SK-MEL-5 (cell line): ENCODE measurements around the gene CDC42EP1. TPM values are rescaled to one million over a fixed set of nuclear protein-coding genes. Genes with fewer than 3 reads are reported as not detected.

Source experiments
- DNase-seq: peaks from one replicate; pipeline ENCODE4 v3.0.0-alpha.2; 2016; ENCODE audit warnings: low read depth, low spot score
- in situ Hi-C: cut with HindIII; loops from 2 replicates; pipeline ENCODE4 v1.10.0; 2016; ENCODE audit warnings: low sequenced_read_pairs, high pct_unique_total_duplicates, low pct_unique_long_range_greater_than_20kb
- small RNA-seq, 2 experiments: library from RNA; depleted of rRNA; stranded (forward); fragments of <200 nt; gene quantifications; one replicate each; pipeline ENCODE3, GENCODE V24; 2014
- total RNA-seq: library from RNA; depleted of rRNA; stranded (reverse); fragments of >200 nt; shearing (Covaris generic); gene quantifications from 2 replicates; pipeline ENCODE4 v1.2.3, GENCODE V29; 2014; rRNA removed

CDC42EP1 gene
- total RNA-seq, 1 experiment from 2014 or later: 25.4 TPM

- in situ Hi-C loops: no loop called here
- DNase-seq: no peak
These were observed 57.2 kb downstream of the CDC42EP1 start for GRCh38 chr22:37617431-37617830.

GRCh38 chr22:37618072-37618656, 57.9 kb downstream of the CDC42EP1 start:
- DNase-seq: no peak
- in situ Hi-C loops: no loop called here

GRCh38 chr22:37618674-37619073, 58.4 kb downstream of the CDC42EP1 start:
- no peak for DNase-seq
- in situ Hi-C loops: no loop called here

Small RNA genes lying within 50 kb of the gene (small RNA-seq; reads per million reads assigned to genes)
- gene RF00017: 0 reads per million in 2 experiments

Other genes starting within 250 kb of the CDC42EP1 start
- gene ELFN2, start 133.0 kb upstream of the CDC42EP1 start, total RNA-seq: 0.34 and 0.40 TPM in 2 replicates
- gene MFNG, start 74.1 kb upstream of the CDC42EP1 start, total RNA-seq: 0.37 TPM in 1 of 2 replicates, not detected in the other
- 2.0 and 3.1 TPM in 2 replicates for gene CARD10, start 41.1 kb upstream of the CDC42EP1 start, total RNA-seq
- not detected in 2 replicates for gene LGALS2, start 19.6 kb downstream of the CDC42EP1 start, total RNA-seq
- 62.0 and 70.3 TPM in 2 replicates for gene GGA1, start 48.4 kb downstream of the CDC42EP1 start, total RNA-seq
- 3.9 and 5.5 TPM in 2 replicates for gene SH3BP1, start 79.2 kb downstream of the CDC42EP1 start, total RNA-seq
- 61.7 and 64.4 TPM in 2 replicates for gene PDXP, start 98.2 kb downstream of the CDC42EP1 start, total RNA-seq
- gene LGALS1, start 115.2 kb downstream of the CDC42EP1 start, total RNA-seq: 978 and 1,315 TPM in 2 replicates
- gene NOL12, start 125.9 kb downstream of the CDC42EP1 start, total RNA-seq: 50.7 and 57.9 TPM in 2 replicates
- gene TRIOBP, start 136.6 kb downstream of the CDC42EP1 start, total RNA-seq: 22.4 and 25.6 TPM in 2 replicates
- gene GCAT, start 247.5 kb downstream of the CDC42EP1 start, total RNA-seq: 29.3 and 32.5 TPM in 2 replicates